SKM-1 (cell line): ENCODE measurements around the gene ZNF260.
"Not testable (repeated sequence)": the region's sequence is repeated elsewhere in the genome, so short reads cannot be mapped to it uniquely, and the experiment has no call there.

Source experiments
- DNase-seq: peaks from one replicate; lab custom pipeline; 2025; ENCODE audit not compliant: unreplicated experiment; lab: John Stamatoyannopoulos, UW

Gene ZNF260

GRCh38 chr19:36490846-36491245 lies 37.2 kb downstream of the ZNF260 start:
- DNase-seq: not testable (repeated sequence)

- DNase-seq: peak; percentile 85
Measured at GRCh38 chr19:36489920-36490415, 38.1 kb downstream of the ZNF260 start.

GRCh38 chr19:36489118-36489919 lies 38.8 kb downstream of the ZNF260 start, which contains the start of gene ZNF566:
TSS of gene ZNF566 (minus strand) at chr19:36489561. CDS start at chr19:36476557, 13,004 bp downstream.
- peak; percentile 95 for DNase-seq

GRCh38 chr19:36488846-36489117 lies 39.3 kb downstream of the ZNF260 start:
- no peak for DNase-seq

GRCh38 chr19:36488118-36488845 lies 39.8 kb downstream of the ZNF260 start:
- no peak for DNase-seq

- no peak for DNase-seq
Measured at GRCh38 chr19:36483653-36484052, 44.4 kb downstream of the ZNF260 start.

GRCh38 chr19:36482876-36483275 lies 45.2 kb downstream of the ZNF260 start:
- DNase-seq: no peak
